SKM-1 (cell line): ENCODE data around the gene TRIM29.

Source experiments
- DNase-seq: peaks from one replicate; lab custom pipeline; 2025; ENCODE audit not compliant: unreplicated experiment; lab: John Stamatoyannopoulos, UW

The TRIM29 gene

GRCh38 chr11:120141113-120141767, 3.3 kb upstream of the TRIM29 start:
- no peak for DNase-seq

GRCh38 chr11:120139316-120140069, 1.6 kb upstream of the TRIM29 start:
- no peak for DNase-seq

- DNase-seq: no peak
These were observed 714 bp downstream of the TRIM29 start for GRCh38 chr11:120137187-120137610.

- DNase-seq: no peak
These were observed 1.6 kb downstream of the TRIM29 start for GRCh38 chr11:120136356-120136755.

GRCh38 chr11:120135838-120136237, 2.1 kb downstream of the TRIM29 start:
- no peak for DNase-seq

GRCh38 chr11:120134931-120135228, 3.0 kb downstream of the TRIM29 start:
- no peak for DNase-seq

- no peak for DNase-seq
These were observed 3.6 kb downstream of the TRIM29 start for GRCh38 chr11:120134106-120134930.

GRCh38 chr11:120133216-120134105, 4.5 kb downstream of the TRIM29 start:
- DNase-seq: no peak

- no peak for DNase-seq
These were observed 5.2 kb downstream of the TRIM29 start for GRCh38 chr11:120132645-120133185.

- no peak for DNase-seq
These were observed 5.8 kb downstream of the TRIM29 start for GRCh38 chr11:120131941-120132644.

- DNase-seq: no peak
These were observed 6.7 kb downstream of the TRIM29 start for GRCh38 chr11:120130991-120131760.

- no peak for DNase-seq
These were observed 7.5 kb downstream of the TRIM29 start for GRCh38 chr11:120130176-120130980.

GRCh38 chr11:120129570-120129969, 8.3 kb downstream of the TRIM29 start:
- no peak for DNase-seq

- DNase-seq: no peak
These were observed 9.4 kb downstream of the TRIM29 start for GRCh38 chr11:120128392-120129119.

GRCh38 chr11:120127236-120127635, 10.7 kb downstream of the TRIM29 start:
- DNase-seq: no peak

GRCh38 chr11:120126620-120127019, 11.3 kb downstream of the TRIM29 start:
- DNase-seq: no peak

- DNase-seq: no peak
These were observed 12.4 kb downstream of the TRIM29 start for GRCh38 chr11:120125509-120125908.

GRCh38 chr11:120125024-120125423, 12.9 kb downstream of the TRIM29 start:
- DNase-seq: no peak
